CD4-positive, alpha-beta T cell treated with Interleukin-17A for 1 hour (primary cell): ENCODE data around the gene SEMA3B.
"Not testable (repeated sequence)": the region's sequence is repeated elsewhere in the genome, so short reads cannot be mapped to it uniquely, and the experiment has no call there.

Experiments
- DNase-seq: peaks from one replicate; pipeline ENCODE4 v3.0.0-alpha.2; 2020

Gene SEMA3B

DNA sequence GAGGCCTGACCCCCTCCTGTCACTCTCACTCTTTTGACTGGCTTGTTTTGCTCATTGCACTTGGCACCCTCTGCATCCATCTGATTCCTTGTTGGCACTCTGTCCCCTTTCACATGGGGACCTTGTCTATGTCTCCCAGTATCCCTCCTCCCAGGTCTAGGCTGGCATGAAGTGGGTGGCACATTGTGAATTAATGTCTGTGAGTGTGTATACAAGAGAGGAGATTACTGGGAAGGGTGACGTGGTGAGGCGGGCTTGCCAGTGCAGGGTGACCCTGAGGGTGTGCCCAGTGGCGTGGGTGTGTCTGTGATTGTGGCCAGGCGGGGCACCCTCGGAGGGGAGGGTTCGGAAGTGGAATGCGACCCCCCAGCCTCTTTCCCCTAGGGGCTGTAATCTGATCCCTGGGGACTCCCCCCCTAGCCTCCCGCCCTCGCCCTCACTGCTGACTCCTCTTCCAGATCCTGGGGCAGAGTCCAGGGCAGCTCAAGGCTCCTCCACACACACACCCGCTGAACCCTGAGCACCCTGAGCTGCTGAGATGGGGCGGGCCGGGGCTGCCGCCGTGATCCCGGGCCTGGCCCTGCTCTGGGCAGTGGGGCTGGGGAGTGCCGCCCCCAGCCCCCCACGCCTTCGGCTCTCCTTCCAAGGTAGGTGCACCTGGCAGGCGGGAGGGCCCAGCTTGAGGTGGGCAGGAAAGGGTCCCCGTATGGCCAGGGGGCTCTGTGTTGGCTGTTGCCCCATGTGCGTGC is at the start of gene SEMA3B:
Gene SEMA3B, plus strand, starts transcription at position 445 of the 749 bp plus-strand sequence. Its CDS starts 94 bp downstream, at position 539.
- no peak for DNase-seq

GRCh38 chr3:50219285-50219684 is 49.7 kb upstream of the SEMA3B start:
- no peak for DNase-seq

DNA sequence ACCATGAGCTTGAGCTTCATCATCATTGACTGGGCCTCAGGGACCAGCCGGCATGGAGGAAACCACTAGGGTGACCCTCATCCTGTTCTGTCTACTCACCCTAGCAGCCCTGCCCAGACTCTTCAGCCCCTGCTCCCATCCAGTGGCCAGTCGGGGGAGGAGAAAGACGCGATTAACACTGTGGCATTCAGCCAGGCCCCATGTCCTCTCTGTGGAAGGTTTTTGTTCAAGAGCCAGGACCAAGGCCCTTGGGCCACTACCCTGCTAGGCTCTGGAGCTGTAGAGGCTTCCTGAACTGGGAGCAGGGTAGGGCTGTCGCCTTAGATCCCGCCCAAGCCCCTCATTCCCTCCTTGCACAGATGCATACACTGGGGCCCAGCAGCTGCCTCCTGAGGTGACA is 48.8 kb upstream of the SEMA3B start:
- no peak for DNase-seq

- DNase-seq, result no peak
Observed at GRCh38 chr3:50221051-50221410, 47.9 kb upstream of the SEMA3B start.

DNA sequence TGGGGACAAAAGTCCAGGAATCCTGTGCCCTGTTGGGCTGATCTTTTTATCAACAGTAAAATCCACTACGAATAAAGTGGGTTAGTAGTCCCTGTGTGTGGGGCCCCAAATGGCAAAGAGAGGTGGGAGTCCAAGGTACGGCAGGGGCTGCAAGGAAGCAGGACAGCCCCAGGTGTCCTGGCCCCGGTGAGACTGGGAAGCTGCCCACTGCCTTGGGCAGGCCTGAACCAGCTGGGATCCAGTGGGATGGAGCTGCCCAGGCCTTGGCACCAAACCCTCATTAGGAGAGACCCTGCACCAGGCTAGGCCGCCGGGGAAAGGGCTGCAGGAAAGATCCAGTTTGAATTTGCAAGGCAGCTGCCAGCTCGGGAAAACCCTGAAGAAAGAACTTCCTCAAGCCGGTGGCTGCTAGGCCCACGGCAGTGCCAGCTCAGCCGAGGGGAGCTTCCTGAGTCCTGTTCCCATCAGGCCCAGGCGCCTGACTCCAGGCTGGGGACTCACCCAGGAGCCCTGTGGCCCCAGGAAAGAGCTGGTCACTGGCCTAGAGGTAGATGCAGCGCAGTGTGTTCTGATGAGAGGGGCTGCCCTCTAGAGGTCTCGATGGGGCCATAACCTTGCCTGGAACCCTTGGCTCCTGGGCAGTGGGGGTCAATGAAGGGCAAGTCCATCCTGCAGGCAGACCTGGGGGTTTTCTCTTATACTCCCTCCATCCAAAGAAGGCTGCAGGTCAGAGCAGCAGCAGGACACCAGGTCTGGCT is 47.4 kb upstream of the SEMA3B start:
- no peak for DNase-seq

- no peak for DNase-seq
Observed at GRCh38 chr3:50222169-50222528, 46.8 kb upstream of the SEMA3B start.

DNA sequence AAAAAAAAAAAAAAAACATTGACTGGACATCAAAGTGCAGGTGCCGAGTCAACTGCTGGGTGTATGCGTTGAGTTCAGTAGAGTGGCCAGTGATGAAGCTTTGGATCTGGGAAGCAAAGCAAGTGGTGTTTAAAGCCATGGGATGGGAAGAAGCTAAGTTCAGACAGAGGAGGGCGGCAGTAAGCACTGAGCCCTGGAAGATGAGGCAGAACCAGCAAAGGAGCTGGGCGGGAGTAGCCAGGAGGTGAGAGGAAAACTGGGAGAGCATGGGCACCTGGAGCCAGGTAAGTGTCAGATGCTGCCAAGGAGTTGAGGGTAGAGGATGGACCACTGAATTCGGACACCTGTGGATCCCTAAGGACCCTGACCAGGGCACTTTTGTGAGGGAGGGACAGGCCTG is 44.3 kb upstream of the SEMA3B start:
- DNase-seq, result no peak

GRCh38 chr3:50226888-50227389 is 42.0 kb upstream of the SEMA3B start:
- peak; percentile 48 for DNase-seq

- peak; percentile 92 for DNase-seq
Observed at GRCh38 chr3:50227390-50228183, 41.4 kb upstream of the SEMA3B start.

DNA sequence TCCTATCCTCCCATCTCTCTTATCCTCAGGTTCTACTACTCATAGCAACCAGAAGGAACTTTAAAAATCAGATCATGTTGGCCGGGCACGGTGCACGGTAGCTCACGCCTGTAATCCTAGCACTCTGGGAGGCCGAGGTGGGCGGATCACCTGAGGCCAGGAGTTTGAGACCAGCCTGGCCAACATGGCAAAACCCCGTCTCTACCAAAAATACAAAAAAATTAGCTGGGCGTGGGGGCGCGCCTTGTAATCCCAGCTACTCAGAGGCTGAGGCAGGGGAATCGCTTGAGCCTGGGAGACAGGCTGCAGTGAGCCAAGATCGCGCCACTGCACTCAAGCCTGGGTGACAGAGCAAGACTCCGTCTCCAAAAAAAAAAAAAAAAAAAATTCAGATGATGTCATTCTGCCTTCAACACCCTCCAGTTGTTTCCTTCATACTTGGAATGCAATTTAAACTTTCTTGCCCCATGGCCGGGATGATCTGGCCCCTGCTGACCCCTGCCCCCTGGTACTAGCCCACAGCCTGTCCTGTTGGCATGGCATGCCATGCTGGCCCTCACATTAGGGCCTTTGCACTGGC is 40.7 kb upstream of the SEMA3B start:
- DNase-seq, result not testable (repeated sequence)

DNA sequence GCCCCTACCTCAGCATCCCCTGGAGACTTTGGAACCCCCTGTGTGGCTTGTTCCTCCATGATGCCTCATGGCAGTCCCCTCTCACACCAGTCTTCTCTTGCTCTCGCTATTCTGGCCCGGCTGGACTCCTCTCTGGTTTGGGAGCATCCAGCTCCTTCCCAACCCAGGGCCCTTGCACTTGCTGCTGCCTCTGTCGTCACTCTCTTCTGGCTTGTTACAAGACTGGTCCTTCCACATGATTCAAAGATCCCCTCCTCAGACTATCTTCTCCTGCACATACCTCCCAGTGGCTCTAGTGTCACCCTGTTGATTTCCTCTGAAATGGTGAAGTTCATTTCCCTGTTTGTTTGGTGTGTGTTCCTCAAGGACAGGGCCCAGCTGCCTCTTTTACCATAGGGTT is 39.5 kb upstream of the SEMA3B start:
- DNase-seq, result no peak

- DNase-seq, result no peak
Observed at GRCh38 chr3:50230104-50230793, 38.7 kb upstream of the SEMA3B start.

DNA sequence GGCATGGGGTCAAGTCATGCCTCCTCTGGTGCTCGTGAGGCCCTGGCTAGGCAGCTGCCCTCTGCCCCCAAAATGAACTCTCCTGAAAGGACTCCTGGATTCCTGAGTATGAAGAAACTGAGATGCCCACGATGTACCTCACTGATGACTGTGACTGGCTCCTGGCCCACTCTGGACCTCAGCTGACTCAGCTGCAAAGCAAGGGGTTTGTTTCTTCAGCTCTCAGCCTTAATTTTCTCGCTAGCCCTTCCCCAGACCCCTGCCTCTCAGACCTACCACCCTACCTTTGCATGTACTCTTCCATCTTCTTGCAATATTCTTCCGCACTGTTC is 38.2 kb upstream of the SEMA3B start:
- DNase-seq, result no peak

DNA sequence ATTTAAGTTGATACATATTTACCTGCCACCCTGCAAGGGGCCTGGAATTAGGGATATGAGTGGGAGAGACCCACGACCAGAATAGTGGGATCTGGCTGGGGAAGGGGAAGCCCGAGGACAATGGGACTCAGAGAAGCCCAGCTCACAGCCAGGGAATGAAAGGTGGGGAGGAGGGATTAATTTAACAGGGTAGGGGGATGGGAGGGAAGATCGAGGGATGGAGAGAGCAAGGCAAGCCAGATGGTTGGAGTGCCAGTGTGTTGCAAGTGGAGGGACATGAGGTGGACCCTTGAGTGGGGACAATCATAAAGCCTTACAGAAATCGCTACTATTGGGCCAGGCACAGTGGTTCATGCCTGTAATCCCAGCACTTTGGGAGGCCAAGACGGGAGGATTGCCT is 37.4 kb upstream of the SEMA3B start:
- DNase-seq, result no peak

DNA sequence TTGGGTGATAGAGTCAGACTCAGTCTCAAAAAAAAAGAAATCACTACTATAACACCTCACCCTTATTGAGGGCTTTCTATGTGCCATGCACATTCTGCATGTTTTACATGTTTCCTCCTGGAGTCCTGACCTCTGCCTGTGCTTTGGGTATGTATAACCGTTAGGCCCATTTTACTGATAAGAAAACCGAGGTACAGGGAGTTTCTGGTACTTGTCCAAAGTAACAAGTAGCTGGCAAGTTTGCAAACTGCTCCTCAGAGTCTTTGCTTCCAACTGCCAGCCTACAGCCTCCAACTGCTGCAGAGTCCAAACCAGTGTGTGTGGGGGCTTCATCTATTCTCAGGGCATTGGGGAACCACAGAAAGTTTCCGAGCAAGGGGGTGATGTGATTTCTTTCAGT is 36.6 kb upstream of the SEMA3B start:
- no peak for DNase-seq

DNA sequence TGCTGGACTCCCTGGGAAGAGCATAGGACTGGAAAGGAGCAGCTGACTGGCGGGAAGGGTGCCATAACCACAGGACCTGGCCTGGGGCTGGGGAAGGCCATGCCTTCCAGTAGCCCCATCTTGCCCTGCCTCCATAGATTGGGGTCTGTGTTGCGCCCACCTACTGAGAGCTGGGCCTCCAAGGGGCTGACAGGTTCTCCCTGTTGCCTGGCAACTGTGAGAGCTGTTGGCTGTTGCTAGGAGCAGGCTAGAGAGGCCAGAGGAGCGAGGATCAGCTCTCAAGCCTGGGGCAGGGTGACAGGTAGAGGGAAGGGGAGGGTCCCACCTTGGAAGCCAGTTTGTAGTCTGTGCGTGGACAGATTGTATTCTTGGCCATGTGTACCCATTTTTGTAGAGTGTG is 35.8 kb upstream of the SEMA3B start:
- no peak for DNase-seq

- DNase-seq, result peak; percentile 99
Observed at GRCh38 chr3:50235716-50236483, 33.0 kb upstream of the SEMA3B start, which contains the start of gene GNAI2. Gene GNAI2, plus strand, starts transcription at chr3:50236204. Its CDS starts 132 bp downstream, at chr3:50236336.

DNA sequence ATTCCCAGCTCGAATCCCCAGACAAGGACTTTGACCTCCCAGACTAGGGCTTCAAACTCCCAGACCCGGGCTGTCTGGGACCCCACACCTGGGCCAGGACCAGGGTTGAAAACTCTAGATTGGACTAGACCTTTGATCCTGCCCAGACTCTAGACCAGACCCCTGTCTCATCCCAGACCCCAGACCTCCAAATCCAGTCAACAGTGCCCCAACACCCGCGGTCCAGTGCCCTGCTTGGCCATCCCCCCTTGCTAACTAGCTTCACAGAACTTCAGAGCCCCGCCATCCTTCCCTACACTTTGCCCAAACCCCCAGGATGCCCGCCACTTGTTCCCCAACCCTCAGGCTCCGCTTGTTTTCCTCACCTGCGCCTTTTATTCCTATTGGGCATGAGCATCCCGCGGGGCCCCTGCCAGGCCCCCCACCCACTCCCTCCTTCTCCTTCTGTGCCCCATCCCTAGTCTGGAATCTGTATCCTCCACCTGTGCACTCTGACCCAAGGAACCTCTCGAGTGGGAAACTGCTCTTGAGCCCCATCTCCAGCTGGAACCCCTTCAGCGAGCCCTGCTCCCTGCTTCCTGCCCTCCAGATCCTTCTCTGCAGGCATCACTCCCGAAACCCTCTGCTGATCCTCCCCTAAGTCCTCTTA is 32.3 kb upstream of the SEMA3B start:
- no peak for DNase-seq

GRCh38 chr3:50237133-50237651 is 31.8 kb upstream of the SEMA3B start:
- peak; percentile 43 for DNase-seq

GRCh38 chr3:50237754-50238548 is 31.0 kb upstream of the SEMA3B start:
- peak; percentile 88 for DNase-seq
